ENCODE measurements around the gene GIMAP7.
A peak's percentile ranks its signal among the peaks of the same experiment; 100 is the strongest.
"Not testable (repeated sequence)": the region's sequence is repeated elsewhere in the genome, so short reads cannot be mapped to it uniquely, and the experiment has no call there.

The GIMAP7 gene

DNA sequence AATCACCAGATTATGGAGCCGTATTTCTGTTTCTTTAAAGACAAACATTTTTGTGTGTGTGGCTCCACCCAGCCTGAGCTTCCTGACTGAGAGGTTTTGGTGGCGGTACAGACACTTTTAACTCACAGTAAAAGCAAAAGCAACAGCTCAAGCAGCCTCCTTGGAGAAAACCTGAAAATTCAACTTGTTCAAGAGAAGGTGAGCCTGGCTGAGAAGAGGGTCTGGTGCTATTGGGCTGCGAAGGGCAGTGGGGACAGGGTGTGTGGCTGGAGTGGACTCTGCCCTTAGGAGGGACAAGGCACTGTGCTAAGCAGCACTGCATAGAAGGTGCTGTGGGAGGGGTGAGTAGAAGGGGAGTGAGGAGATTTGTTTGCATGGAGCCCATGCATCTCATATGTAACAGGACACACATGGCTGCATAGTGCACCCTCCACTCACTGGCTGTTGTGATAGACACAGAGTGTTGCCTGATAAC, at the start of gene GIMAP7:
GIMAP7 (plus strand) TSS at position 125 of the 475 bp plus-strand sequence. CDS start 5,103 bp downstream, outside the sequence.
- DNase-seq = peak; percentile 54

DNA sequence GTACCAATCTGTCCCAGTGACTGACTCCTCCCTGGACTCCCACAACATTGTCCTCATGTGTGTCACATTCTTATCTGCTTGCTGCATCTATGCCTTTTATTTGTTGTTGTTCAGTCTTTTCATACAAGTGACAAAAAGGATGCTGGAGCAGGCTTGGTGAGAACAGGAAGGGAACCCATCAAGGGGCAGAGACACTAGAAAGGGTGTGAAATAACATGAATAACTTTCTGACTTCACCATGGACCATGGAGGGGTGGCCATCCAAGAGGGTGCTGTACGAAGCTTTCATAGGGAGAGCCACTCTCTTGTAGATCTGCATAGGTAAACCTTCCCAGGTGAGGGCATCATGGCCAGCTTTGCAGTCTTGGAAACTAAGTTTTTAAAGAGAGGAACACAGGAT, 49.7 kb upstream of the GIMAP7 start:
- no peak for DNase-seq

GRCh38 chr7:150465414-150465813, 49.3 kb upstream of the GIMAP7 start:
- no peak for DNase-seq

DNA sequence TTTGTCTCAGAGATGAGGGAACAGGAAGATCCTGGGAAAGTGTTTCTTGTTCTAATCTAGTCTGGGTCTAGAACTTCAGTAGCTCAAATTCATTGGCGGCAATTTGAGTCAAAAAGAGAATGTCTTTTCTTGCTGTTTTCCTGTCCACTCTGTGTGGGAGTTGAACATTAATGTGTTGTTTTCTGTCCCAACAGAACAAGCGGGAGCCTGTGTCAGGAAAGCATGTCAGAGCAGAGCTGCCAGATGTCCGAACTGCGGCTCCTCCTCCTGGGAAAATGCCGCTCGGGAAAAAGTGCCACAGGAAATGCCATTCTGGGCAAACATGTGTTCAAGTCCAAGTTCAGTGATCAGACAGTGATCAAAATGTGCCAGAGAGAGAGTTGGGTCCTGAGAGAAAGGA, 48.2 kb upstream of the GIMAP7 start:
- no peak for DNase-seq

- no peak for DNase-seq
Measured at GRCh38 chr7:150468241-150468640, 46.4 kb upstream of the GIMAP7 start.

GRCh38 chr7:150471886-150472285, 42.8 kb upstream of the GIMAP7 start:
- no peak for DNase-seq

GRCh38 chr7:150473902-150474301, 40.8 kb upstream of the GIMAP7 start:
- no peak for DNase-seq

DNA sequence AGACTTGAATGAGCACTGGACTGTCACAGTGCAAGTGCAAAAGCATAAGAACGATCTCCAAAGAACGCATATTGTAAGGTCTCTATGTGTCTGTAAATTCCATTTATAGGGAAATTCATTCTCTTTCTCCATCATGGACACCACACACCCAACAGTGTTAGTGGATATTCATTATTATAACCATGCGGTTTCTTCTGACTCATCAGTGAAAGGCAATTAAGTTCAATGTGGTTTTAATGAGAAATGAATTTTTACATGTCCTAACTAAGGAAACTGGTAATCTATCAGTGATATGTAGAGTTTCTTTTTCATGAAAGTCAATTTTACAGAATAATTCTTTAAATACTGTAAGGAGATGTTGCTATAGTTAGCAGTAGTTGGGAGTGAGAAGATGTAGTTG, 38.4 kb upstream of the GIMAP7 start:
- DNase-seq = no peak

DNA sequence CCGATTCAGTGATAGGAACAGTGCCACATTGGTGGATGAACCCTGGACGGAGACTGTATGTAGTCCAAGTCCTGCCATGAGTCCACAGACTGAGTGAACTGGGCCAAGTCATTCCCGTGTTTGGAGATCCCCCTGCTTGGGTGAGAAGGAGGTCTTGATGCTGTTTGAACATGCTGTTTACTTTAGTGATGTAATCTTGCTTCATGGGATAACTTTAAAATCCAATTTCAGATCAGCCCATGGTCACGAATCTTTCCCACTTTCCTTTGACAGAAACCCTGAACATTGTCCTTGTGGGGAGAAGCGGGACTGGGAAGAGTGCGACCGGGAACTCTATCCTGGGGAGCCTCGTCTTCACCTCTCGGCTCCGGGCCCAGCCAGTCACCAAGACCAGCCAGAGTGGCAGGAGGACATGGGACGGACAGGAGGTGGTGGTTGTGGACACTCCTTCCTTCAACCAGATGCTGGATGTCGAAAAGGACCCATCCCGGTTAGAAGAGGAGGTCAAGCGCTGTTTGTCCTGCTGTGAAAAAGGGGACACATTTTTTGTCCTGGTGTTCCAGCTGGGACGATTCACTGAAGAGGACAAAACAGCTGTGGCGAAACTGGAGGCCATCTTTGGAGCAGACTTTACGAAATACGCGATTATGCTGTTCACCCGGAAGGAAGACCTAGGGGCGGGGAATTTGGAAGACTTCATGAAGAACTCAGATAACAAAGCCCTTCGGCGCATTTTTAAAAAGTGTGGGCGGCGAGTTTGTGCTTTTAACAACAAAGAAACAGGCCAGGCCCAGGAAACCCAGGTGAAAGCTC, 37.6 kb upstream of the GIMAP7 start:
- DNase-seq = no peak

DNA sequence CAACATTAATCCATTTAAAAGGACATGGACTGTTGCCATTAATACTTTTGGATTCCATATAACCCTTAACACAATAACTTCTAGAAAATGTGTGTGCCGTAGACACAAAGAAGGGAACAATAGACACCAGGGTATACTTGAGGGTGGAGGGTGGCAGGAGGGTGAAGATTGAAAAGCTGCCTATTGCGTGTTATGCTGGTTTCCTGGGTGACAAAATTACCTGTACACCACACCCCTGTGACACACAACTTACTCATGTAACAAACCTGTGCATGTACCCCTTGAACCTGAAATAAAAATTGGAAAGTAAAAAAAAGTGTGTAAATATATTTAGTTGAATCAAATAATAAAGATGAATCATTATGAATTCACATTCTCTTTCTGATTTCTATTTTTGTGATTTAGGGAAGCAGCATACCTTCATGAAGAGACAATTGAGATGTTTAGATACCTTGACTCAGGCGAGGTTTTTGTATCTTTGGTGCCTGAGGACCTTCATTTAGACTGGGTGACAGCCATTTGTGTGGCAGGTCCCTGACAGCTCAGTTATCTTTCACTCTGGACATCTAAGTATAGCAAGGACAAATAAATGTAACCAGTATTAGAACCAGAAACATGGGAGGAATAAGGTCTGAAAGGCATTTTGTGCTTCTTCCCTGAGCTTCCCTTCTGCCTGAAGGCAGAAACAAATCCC, 35.5 kb upstream of the GIMAP7 start:
- peak; percentile 32 for DNase-seq

GRCh38 chr7:150481186-150481920, 33.3 kb upstream of the GIMAP7 start:
- peak; percentile 45 for DNase-seq

GRCh38 chr7:150481922-150482321, 32.8 kb upstream of the GIMAP7 start:
- no peak for DNase-seq

- DNase-seq = not testable (repeated sequence)
Measured at GRCh38 chr7:150483514-150483913, 31.2 kb upstream of the GIMAP7 start.

GRCh38 chr7:150484071-150484470, 30.6 kb upstream of the GIMAP7 start:
- not testable (repeated sequence) for DNase-seq

GRCh38 chr7:150487625-150488024, 27.0 kb upstream of the GIMAP7 start:
- no peak for DNase-seq

DNA sequence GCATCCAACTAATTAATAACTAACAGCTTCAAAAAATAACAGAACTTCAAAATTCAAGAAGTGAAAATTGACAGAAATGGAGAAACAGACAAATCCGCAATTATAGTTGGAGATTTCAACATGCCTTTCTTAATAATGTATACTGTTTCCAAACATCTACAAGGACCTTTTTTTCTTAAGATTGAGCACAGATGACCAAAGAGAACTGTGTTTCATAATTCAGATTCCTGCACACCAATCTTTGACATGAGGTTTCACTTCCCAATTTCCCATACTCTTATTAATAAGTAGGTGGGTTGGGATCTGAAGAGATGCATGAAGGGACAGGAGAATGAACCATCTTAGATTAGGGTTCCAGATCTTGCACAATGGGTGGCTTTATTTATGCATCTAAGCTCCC, 24.9 kb upstream of the GIMAP7 start:
- DNase-seq = no peak

DNA sequence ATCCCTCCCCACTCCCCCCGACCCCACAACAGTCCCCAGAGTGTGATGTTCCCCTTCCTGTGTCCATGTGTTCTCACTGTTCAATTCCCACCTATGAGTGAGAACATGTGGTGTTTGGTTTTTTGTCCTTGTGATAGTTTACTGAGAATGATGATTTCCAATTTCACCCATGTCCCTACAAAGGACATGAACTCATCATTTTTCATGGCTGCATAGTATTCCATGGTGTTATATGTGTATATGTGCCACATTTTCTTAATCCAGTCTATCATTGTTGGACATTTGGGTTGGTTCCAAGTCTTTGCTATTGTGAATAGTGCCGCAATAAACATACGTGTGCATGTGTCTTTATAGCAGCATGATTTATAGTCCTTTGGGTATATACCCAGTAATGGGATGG, 21.2 kb upstream of the GIMAP7 start:
- DNase-seq = not testable (repeated sequence)

GRCh38 chr7:150502519-150502918, 12.2 kb upstream of the GIMAP7 start:
- no peak for DNase-seq

- DNase-seq = no peak
Measured at GRCh38 chr7:150503155-150503554, 11.5 kb upstream of the GIMAP7 start.

DNA sequence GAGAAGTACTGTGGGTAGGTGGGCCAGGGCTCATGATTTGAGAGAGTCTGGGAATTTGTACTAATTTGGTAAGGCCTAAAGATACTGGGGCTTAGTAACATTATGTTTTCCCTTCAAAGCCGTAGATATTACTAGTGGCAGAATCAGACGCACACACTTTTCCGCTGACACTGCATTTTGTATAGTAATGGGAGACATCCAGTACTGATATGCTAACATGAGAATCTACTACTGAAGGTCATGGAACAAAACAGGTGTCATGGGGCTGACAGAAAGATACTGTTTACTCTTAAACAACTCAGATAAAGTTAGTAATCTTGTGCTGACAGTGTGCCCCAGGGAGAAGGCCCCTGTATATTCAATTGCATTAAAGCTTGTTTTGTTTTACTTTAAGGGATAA, 11.1 kb upstream of the GIMAP7 start:
- DNase-seq = no peak

DNA sequence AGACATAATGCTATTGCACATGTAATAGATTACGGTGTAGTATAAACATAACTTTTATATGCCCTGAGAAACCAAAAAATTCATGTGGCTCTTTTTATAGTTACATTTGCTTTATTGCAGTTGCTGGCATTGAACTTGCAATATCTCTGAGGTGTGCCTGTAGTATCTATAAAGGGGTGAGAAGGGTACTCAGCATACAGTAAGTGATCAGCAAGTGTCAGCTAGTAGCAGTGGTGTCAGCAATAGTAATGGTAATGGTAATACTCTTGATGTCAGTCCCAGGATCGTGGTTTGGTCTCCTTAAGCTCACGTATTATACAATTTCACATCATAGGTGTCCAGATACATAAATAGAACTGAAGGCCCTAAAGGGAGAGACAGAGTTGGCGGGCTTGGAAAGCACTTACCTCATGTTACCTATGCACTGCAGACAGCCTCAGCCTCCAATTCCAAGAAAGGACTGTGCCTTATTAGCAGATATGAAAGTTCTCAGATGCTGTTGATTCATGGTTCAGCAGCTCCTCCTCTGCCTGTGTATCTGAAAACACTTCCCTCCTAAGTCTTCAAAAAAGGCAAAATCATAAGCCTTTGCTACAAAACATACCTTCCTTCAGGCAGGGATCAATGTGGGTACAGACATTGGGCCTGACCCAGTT, 6.6 kb upstream of the GIMAP7 start:
- no peak for DNase-seq

DNA sequence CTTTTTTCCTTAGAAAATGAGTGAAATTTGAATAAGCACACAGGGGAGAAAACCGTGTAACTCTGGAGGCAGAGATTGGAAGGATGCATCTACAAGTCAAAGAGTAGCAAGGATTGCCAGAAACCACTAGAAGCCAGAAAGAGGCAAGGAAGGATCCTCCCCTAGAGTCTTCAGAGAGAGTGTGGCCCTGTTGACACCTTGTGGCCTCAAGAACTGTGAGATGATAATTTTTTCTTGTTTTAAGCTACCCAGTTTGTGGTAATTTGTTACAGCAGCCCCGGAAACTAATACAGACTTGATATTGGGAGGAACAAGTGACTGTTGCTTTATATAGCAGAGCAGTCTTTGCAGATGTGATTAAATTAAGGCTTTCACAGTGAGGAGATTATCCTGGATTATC, 3.6 kb upstream of the GIMAP7 start:
- DNase-seq = no peak

GRCh38 chr7:150513758-150514157, 914 bp upstream of the GIMAP7 start:
- no peak for DNase-seq

All from activated CD8-positive, alpha-beta memory T cell treated with anti-CD3 and anti-CD28 coated beads, Interleukin-2, amount 50 U/mL, for 4 hours (primary cell).